HG02884 (cell line): ENCODE data around the gene DNAJA4.

Source experiments
- ATAC-seq: cut with Tn5 transposase; IDR thresholded peaks from one replicate; pipeline ENCODE4 v1.9.1; 2021; ENCODE audit warnings: mild to moderate bottlenecking, moderate library complexity; ENCODE audit not compliant: unreplicated experiment

DNAJA4 gene

DNA sequence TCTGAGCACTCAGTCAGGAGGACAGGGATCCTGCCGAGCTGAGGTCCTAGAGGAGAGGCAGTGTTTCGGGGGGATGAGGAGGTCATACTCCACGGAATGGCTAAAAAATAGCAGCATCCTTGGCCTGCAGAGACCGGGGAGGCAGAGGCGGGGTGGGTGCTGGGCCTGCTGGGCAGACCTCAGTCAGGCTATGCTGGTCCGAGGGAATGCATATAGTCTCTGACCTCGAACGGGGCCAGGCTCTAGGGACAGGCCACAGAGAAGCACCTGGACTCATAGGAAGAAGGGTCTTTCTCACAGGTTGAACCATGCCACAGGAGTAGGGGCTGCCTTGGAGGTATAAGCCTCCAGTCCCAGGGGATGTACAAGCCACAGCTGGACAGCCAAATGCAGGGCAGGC is 49.0 kb downstream of the DNAJA4 start:
- no peak for ATAC-seq

DNA sequence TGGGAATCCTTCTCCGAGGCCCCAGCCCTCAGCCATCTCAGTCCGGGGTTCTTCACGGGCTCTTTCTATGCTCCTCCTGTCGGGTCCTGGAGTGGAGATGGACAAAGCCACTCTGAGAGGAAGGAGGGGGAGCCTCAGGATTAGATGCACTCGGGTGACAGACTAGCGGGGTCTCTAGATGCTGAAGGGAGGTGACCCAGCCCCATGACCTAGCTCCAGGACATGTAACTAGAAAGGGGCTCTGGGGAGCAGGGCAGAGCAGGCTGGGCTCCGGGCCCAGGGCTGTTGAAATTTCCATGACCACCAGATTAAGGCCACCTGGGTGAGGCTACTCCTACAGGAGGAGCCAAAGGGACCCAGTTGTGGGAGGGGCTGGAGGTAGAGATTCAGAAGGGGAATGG is 49.8 kb downstream of the DNAJA4 start:
- no peak for ATAC-seq

GRCh38 chr15:78315686-78316282 is 51.4 kb downstream of the DNAJA4 start:
- ATAC-seq: no peak

- no peak for ATAC-seq
Measured at GRCh38 chr15:78316283-78317083, 52.1 kb downstream of the DNAJA4 start.

DNA sequence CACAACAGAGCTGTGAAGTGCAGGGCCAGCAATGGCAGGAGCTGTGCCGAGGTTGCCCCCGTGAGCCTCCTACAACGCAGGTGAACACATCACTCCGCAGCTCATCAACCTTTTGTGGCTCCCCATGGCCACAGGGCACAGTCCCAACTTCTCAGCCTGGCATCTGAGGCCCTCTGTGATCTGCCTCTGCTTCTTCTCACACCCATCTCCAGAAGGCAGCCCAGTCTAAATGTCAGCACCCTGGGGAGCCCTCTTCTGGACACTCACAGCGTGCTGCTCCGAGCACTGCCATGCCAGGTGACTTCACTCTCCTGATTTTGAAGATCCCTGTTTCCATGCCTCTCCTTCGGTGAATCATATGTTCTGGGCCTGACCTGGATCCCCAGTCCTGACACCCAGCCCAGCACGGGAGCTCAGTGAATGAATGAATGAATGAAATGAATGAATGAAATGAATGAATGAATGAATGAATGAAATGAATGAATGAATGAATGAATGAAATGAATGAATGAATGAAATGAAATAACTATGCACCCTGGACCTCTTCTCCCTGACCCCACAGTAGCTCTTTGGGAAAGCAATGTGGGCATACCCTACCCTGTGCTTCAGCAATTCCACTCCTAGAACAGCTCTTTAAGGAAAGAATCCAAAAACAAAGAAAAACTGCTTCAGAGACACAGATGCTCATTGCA is 52.9 kb downstream of the DNAJA4 start:
- no peak for ATAC-seq

GRCh38 chr15:78319588-78319987 is 55.2 kb downstream of the DNAJA4 start:
- no peak for ATAC-seq

DNA sequence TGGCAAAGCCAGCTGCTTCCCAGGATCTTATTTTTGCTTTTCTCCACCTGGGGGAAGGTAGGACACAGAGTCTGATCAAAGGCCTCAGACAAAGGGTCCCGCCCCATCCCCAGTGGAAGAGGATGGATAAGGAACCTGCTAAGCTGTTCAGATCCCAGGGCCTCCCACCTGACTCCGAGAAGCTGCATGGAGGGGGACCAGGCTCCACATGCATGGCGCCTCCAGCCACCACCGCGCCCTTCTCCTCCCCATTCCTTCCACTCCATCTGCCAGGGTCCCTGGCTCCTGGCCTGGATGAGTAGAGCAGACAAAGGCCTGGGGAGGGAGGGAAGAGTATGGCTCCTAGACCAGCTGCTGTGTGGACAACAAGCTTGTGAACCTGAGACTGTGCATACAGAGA is 55.8 kb downstream of the DNAJA4 start:
- ATAC-seq: no peak

GRCh38 chr15:78321041-78321570 is 56.7 kb downstream of the DNAJA4 start:
- no peak for ATAC-seq

- ATAC-seq: no peak
Measured at GRCh38 chr15:78321786-78322185, 57.4 kb downstream of the DNAJA4 start.

DNA sequence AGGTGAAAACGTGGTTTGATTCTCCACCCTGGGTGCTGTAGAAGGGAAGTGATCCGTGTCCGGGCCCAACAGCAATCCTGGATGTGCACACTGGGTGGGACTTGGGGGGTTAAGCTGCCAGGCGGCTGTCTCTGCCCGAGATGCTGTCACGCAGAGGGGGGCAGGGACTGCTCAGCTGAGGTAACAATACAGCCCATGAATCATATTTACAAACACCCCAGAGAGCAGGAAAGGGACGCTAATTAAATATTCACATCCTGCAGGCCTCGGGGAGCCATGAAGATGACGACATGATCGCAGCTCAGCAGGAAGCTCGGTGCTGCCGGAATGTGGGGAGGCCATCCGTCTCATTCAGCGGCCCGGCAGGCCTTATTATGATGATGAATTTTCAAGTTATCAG is 57.9 kb downstream of the DNAJA4 start:
- no peak for ATAC-seq

GRCh38 chr15:78322724-78323521 is 58.6 kb downstream of the DNAJA4 start:
- ATAC-seq: no peak

- ATAC-seq: no peak
Measured at GRCh38 chr15:78323693-78324092, 59.3 kb downstream of the DNAJA4 start.

- no peak for ATAC-seq
Measured at GRCh38 chr15:78324144-78324543, 59.8 kb downstream of the DNAJA4 start.

- no peak for ATAC-seq
Measured at GRCh38 chr15:78325092-78325843, 60.9 kb downstream of the DNAJA4 start.

DNA sequence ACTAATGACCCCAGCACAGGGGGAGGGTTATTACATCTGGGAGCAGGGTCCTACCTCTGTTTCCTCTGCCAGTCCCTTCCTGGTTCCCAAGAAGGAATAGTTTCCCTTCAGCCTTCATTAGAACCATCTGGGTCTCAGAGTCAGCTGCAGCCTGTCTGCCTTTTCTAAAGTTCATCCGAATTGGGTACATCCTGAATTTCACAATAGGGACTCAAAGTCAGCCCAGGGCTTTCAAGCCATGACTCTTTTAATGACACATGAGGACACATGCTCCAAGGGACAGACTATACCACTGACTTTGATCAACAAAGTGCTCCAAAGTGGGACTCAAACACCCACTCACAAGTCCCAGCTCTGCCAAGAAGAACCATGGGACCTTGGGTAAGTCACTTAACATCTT is 63.1 kb downstream of the DNAJA4 start:
- no peak for ATAC-seq

- no peak for ATAC-seq
Measured at GRCh38 chr15:78329625-78330024, 65.3 kb downstream of the DNAJA4 start.
